Brain microvascular endothelial cell (primary cell): Measurements from ENCODE around the gene PPME1.
A peak's percentile ranks its signal among the peaks of the same experiment; 100 is the strongest.

Experiments
- DNase-seq: peaks from one replicate; pipeline ENCODE4 v3.0.0-alpha.2; 2020
- H3K27ac ChIP-seq: fragments of 250-450 bp; sonication (Bioruptor Pico); 2 replicates; pipeline ENCODE4 v1.5.1; 2020; ENCODE audit warnings: mild to moderate bottlenecking, moderate library complexity
- H3K27me3 ChIP-seq: fragments of 250-450 bp; sonication (Bioruptor Pico); replicated peaks from 2 replicates; pipeline ENCODE4 v1.5.1; 2020; ENCODE audit warnings: mild to moderate bottlenecking
- H3K36me3 ChIP-seq: fragments of 250-450 bp; sonication (Bioruptor Pico); replicated peaks from 2 replicates; pipeline ENCODE4 v1.5.1; 2020; ENCODE audit warnings: mild to moderate bottlenecking
- H3K4me3 ChIP-seq: 2 replicates; pipeline ENCODE4 v1.5.1; 2011; ENCODE audit warnings: low read depth, mild to moderate bottlenecking, control low read depth, low read length, moderate library complexity
- in situ Hi-C: cut with HindIII; loops from 2 replicates; pipeline ENCODE4 v1.10.0; 2017; ENCODE audit warnings: low sequenced_read_pairs, low pct_ligation_motif_present
- TF ChIP-seq, protein P1 (sequence below): IDR thresholded peaks from 2 replicates; pipeline ENCODE4 v1.5.1; 2011; ENCODE audit warnings: low read depth, mild to moderate bottlenecking, moderate library complexity, low read length, control low read depth, inconsistent platforms; ENCODE audit errors: missing control alignments

The PPME1 gene

GRCh38 chr11:74278103-74278502 is 107.0 kb downstream of the PPME1 start:
- Histone ChIP-seq H3K27ac (peak overlapping the region; percentile 90), H3K36me3 (no peaks in the 10 kb centered on the region), H3K4me3 (no peak overlapping the region), H3K27me3 (no peaks in the 10 kb centered on the region)
- no peak for DNase-seq
- TF ChIP-seq, protein P1, sequence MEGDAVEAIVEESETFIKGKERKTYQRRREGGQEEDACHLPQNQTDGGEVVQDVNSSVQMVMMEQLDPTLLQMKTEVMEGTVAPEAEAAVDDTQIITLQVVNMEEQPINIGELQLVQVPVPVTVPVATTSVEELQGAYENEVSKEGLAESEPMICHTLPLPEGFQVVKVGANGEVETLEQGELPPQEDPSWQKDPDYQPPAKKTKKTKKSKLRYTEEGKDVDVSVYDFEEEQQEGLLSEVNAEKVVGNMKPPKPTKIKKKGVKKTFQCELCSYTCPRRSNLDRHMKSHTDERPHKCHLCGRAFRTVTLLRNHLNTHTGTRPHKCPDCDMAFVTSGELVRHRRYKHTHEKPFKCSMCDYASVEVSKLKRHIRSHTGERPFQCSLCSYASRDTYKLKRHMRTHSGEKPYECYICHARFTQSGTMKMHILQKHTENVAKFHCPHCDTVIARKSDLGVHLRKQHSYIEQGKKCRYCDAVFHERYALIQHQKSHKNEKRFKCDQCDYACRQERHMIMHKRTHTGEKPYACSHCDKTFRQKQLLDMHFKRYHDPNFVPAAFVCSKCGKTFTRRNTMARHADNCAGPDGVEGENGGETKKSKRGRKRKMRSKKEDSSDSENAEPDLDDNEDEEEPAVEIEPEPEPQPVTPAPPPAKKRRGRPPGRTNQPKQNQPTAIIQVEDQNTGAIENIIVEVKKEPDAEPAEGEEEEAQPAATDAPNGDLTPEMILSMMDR: no peak
- in situ Hi-C loops: no loop called here

DNA sequence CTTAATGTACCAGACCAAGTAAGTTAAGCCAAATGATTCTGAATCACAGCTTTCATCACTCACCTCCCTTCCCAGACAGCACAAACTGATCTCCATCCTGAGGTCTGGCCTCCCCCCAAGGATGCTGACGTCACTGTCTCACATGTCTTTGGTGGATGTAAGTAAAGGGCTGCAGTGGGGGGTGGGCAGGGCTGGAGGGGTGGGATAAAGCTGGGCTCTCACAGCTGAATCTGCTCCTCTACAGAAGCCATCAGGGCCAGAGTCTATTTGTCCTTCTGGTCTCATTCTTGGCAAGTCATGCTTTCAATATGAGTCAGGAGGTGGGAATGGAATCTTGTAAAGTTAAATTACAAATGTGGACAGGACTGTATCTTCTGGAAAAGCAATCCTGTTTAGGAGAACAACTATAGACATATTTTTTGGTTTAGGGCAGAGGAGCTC is 107.7 kb downstream of the PPME1 start:
- Histone ChIP-seq H3K4me3 (no peak overlapping the region), H3K27ac (peak overlapping the region; percentile 90), H3K27me3 (no peaks in the 10 kb centered on the region), H3K36me3 (no peaks in the 10 kb centered on the region)
- peak; percentile 100 for DNase-seq
- TF ChIP-seq, protein P1: no peak
- in situ Hi-C loops: no loop called here

- in situ Hi-C loops: no loop called here
- Histone ChIP-seq H3K27ac (peak overlapping the region; percentile 90), H3K27me3 (no peaks in the 10 kb centered on the region), H3K36me3 (no peaks in the 10 kb centered on the region), H3K4me3 (no peak overlapping the region)
- TF ChIP-seq, protein P1: no peak
- no peak for DNase-seq
Observed at GRCh38 chr11:74279256-74279655, 108.2 kb downstream of the PPME1 start.

GRCh38 chr11:74280494-74280893 is 109.4 kb downstream of the PPME1 start:
- DNase-seq: no peak
- Histone ChIP-seq H3K27me3 (no peaks in the 10 kb centered on the region), H3K27ac (no peak overlapping the region), H3K36me3 (no peaks in the 10 kb centered on the region), H3K4me3 (no peak overlapping the region)
- in situ Hi-C loops: no loop called here
- TF ChIP-seq, protein P1: no peak

- no peak for DNase-seq
- no peak overlapping the region for H3K4me3 ChIP-seq
- TF ChIP-seq, protein P1: no peak
- in situ Hi-C loops: no loop called here
- H3K27ac ChIP-seq: no peak overlapping the region
- H3K27me3 ChIP-seq: no peaks in the 10 kb centered on the region
- H3K36me3 ChIP-seq: no peaks in the 10 kb centered on the region
Observed at GRCh38 chr11:74282421-74282820, 111.3 kb downstream of the PPME1 start.

- no peak overlapping the region for H3K27ac ChIP-seq
- TF ChIP-seq, protein P1: no peak
- H3K27me3 ChIP-seq: no peaks in the 10 kb centered on the region
- no peaks in the 10 kb centered on the region for H3K36me3 ChIP-seq
- no peak for DNase-seq
- in situ Hi-C loops: no loop called here
- H3K4me3 ChIP-seq: no peak overlapping the region
Observed at GRCh38 chr11:74282914-74283371, 111.9 kb downstream of the PPME1 start.
